Loucy (cell line): Measurements from ENCODE around the gene TREM2.

Experiments used
- H2AFZ ChIP-seq: fragments of 200-600 bp; sonication (generic); 2 replicates; pipeline ENCODE4 v1.6.0; 2016; ENCODE audit warnings: antibody characterized with exemption, mild to moderate bottlenecking, low read length, moderate library complexity
- H3F3A ChIP-seq: fragments of 200-600 bp; 2 replicates; pipeline ENCODE4 v1.6.0; 2016; ENCODE audit warnings: antibody characterized with exemption, low read depth, mild to moderate bottlenecking
- H3K27me3 ChIP-seq: fragments of 200-600 bp; sonication (generic); 2 replicates; pipeline ENCODE4 v1.6.1; 2014; ENCODE audit warnings: low read length, mild to moderate bottlenecking; ENCODE audit not compliant: insufficient read depth, poor library complexity, severe bottlenecking
- H3K36me3 ChIP-seq: fragments of 200-600 bp; sonication (generic); 2 replicates; pipeline ENCODE4 v1.6.1; 2016; ENCODE audit warnings: low read length; ENCODE audit not compliant: insufficient read depth
- H3K4me1 ChIP-seq: fragments of 200-600 bp; sonication (generic); 2 replicates; pipeline ENCODE4 v1.5.1; 2014; ENCODE audit warnings: low read length, mild to moderate bottlenecking; ENCODE audit not compliant: insufficient read depth, poor library complexity, severe bottlenecking
- H3K4me2 ChIP-seq: fragments of 200-600 bp; sonication (generic); 2 replicates; pipeline ENCODE4 v1.6.0; 2014; ENCODE audit warnings: antibody characterized with exemption, low read length, low read depth, mild to moderate bottlenecking; ENCODE audit not compliant: poor library complexity, severe bottlenecking
- H3K4me3 ChIP-seq: fragments of 200-600 bp; sonication (generic); 2 replicates; pipeline ENCODE4 v1.5.1; 2014; ENCODE audit warnings: low read length, mild to moderate bottlenecking, mixed read lengths; ENCODE audit not compliant: poor library complexity, severe bottlenecking
- H3K79me2 ChIP-seq: fragments of 200-600 bp; sonication (generic); 2 replicates; pipeline ENCODE4 v1.6.1; 2014; ENCODE audit warnings: low read length; ENCODE audit not compliant: insufficient read depth
- H3K9ac ChIP-seq: fragments of 200-600 bp; sonication (generic); 2 replicates; pipeline ENCODE4 v1.6.0; 2014; ENCODE audit warnings: mild to moderate bottlenecking, low read depth, low read length, moderate library complexity; ENCODE audit not compliant: poor library complexity, severe bottlenecking
- H3K9me2 ChIP-seq: fragments of 200-600 bp; sonication (generic); replicated peaks from 2 replicates; pipeline ENCODE4 v1.6.1; 2016; ENCODE audit warnings: low read depth, low read length, mixed read lengths
- H3K9me3 ChIP-seq: fragments of 200-600 bp; sonication (generic); 2 replicates; pipeline ENCODE4 v1.6.1; 2014; ENCODE audit warnings: mild to moderate bottlenecking, antibody characterized with exemption, low read length, low read depth; ENCODE audit not compliant: insufficient read depth
- H4K20me1 ChIP-seq: fragments of 200-600 bp; sonication (generic); 2 replicates; pipeline ENCODE4 v1.6.0; 2014; ENCODE audit warnings: antibody characterized with exemption, low read length, mild to moderate bottlenecking; ENCODE audit not compliant: insufficient read depth, poor library complexity, severe bottlenecking
- EZH2phosphoT487 ChIP-seq: fragments of 200-600 bp; IDR thresholded peaks from 2 replicates; pipeline ENCODE4 v1.6.1; 2018; ENCODE audit warnings: antibody characterized with exemption, mild to moderate bottlenecking, moderate library complexity, borderline replicate concordance
- TF ChIP-seq, protein P1 (sequence below): fragments of 200-600 bp; sonication (generic); conservative IDR thresholded peaks from 2 replicates; pipeline ENCODE4 v1.5.1; 2014; ENCODE audit warnings: mild to moderate bottlenecking, antibody characterized with exemption, low read length

Gene TREM2

GRCh38 chr6:41204156-41204555 lies 41.2 kb upstream of the TREM2 start:
- H3K9me3 ChIP-seq: no peaks in the 10 kb centered on the region
- H3K27me3 ChIP-seq: no peaks in the 10 kb centered on the region
- no peaks in the 10 kb centered on the region for H3K36me3 ChIP-seq
- H2AFZ ChIP-seq: no peak overlapping the region
- H3K4me2 ChIP-seq: no peak overlapping the region
- no peaks in the 10 kb centered on the region for H3K9me2 ChIP-seq
- H3K9ac ChIP-seq: no peak overlapping the region
- H3K79me2 ChIP-seq: no peaks in the 10 kb centered on the region
- no peaks in the 10 kb centered on the region for H4K20me1 ChIP-seq
- no peak overlapping the region for H3K4me3 ChIP-seq
- H3F3A ChIP-seq: peaks cover 20% of the 10 kb centered on the region
- TF ChIP-seq EZH2phosphoT487: no peak
- TF ChIP-seq, protein P1, sequence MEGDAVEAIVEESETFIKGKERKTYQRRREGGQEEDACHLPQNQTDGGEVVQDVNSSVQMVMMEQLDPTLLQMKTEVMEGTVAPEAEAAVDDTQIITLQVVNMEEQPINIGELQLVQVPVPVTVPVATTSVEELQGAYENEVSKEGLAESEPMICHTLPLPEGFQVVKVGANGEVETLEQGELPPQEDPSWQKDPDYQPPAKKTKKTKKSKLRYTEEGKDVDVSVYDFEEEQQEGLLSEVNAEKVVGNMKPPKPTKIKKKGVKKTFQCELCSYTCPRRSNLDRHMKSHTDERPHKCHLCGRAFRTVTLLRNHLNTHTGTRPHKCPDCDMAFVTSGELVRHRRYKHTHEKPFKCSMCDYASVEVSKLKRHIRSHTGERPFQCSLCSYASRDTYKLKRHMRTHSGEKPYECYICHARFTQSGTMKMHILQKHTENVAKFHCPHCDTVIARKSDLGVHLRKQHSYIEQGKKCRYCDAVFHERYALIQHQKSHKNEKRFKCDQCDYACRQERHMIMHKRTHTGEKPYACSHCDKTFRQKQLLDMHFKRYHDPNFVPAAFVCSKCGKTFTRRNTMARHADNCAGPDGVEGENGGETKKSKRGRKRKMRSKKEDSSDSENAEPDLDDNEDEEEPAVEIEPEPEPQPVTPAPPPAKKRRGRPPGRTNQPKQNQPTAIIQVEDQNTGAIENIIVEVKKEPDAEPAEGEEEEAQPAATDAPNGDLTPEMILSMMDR: no peak
- peaks cover 39% of the 10 kb centered on the region for H3K4me1 ChIP-seq

DNA sequence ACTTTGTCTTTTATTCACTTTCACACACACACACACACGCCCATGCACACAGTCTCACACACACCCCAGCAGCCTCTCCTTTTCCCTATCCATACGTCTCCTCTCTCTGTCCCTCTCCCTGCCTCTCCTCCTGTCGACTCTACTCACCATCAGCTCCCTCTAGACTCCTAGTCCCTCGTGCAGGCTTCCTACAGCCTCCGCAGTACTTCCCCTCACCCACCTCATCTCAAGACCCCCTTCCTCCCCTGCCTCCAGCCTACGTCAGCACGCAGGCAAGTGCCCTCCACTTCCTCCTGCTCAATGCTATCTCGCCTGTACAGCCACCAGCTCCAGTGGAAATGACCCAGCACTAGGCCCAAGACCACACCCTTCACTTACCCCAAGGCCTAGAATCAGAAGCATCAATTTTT lies 38.9 kb upstream of the TREM2 start:
- Histone ChIP-seq H3K4me2 (peak overlapping the region; percentile 73), H3K9ac (peak overlapping the region; percentile 55), H2AFZ (peak overlapping the region; percentile 20; the same call in 1 of the 2 replicates)

DNA sequence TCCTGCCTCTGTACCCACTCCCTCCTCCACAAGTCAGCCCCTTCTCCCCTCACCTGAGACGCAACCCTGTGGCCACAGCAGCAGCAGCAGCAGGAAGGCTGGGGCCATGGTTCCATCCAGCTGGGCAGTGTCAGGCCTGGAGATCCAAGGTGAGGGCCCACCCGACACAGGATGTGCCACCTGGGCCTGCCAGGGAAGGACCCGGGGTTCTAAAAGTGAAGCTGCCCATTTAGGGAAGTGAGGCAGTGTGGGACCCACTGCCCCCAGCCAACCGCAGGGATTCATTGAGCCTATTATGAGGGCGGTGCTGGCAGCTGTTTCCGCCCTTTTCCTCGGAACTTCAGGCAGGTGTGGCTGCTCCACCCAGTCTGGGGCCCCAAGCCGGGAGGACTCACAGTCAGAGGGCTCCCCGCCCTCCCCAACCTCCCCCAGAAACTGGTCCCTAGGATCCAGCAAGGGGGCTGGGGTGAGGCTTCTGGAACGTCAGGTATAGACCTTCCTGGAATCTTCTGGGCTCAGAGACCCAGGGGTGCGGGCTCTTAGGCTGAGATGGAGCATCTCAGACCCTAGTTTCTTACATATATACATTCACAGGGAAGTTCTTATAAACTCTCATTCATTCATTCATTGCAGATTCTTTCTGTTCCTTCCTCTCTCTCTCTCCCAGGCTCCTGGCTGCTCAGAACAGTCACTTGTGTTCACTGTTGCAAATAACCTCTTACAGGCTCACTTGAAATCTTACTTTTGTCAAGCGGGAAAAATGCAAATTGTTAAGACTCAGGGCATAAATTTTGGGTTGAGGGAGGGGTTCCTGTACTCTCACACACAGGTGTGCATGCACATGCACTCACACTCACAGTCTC lies 38.2 kb upstream of the TREM2 start, which contains the start of gene TREML2:
Gene TREML2, minus strand, starts transcription at position 249 of the 863 bp plus-strand sequence. Its CDS starts 141 bp downstream, at position 108.
- Histone ChIP-seq H3K4me1 (peaks cover 42% of the 10 kb centered on the region), H3K4me2 (peak within 1 kb of the TSS; percentile 73), H3K27me3 (no peaks in the 10 kb centered on the region), H4K20me1 (no peaks in the 10 kb centered on the region), H3K9me2 (no peaks in the 10 kb centered on the region), H2AFZ (peak within 1 kb of the TSS; percentile 20), H3K79me2 (no peaks in the 10 kb centered on the region), H3K9me3 (no peaks in the 10 kb centered on the region), H3K9ac (peak within 1 kb of the TSS; percentile 55), H3K36me3 (no peaks in the 10 kb centered on the region), H3K4me3 (peak within 1 kb of the TSS; percentile 62), H3F3A (peaks cover 20% of the 10 kb centered on the region)
- TF ChIP-seq, protein P1: no peak
- no peak for TF ChIP-seq EZH2phosphoT487

More for the DNA sequence above, 38.9 kb upstream of the TREM2 start:
- Histone ChIP-seq H3K79me2 (no peaks in the 10 kb centered on the region), H3K36me3 (no peaks in the 10 kb centered on the region), H3K4me1 (peaks cover 42% of the 10 kb centered on the region), H3K27me3 (no peaks in the 10 kb centered on the region), H3K9me2 (no peaks in the 10 kb centered on the region), H3K9me3 (no peaks in the 10 kb centered on the region), H3F3A (peaks cover 20% of the 10 kb centered on the region), H3K4me3 (no peak overlapping the region), H4K20me1 (no peaks in the 10 kb centered on the region)
- TF ChIP-seq EZH2phosphoT487: no peak
- TF ChIP-seq, protein P1: no peak
